Activated T-cell treated with anti-CD3 and anti-CD28 coated beads for 48 hours (primary cell): ENCODE data around the gene CXorf51A.
"Not testable (repeated sequence)": the region's sequence is repeated elsewhere in the genome, so short reads cannot be mapped to it uniquely, and the experiment has no call there.

Source experiments
- DNase-seq: peaks from one replicate; pipeline ENCODE4 v3.0.0-alpha.2; 2020; ENCODE audit warnings: low read depth

Gene CXorf51A

GRCh38 chrX:146814644-146815043 is at the start of gene CXorf51A:
TSS of gene CXorf51A (minus strand) at chrX:146814744. CDS start at chrX:146814723, 21 bp downstream.
- DNase-seq, result not testable (repeated sequence)

- no peak for DNase-seq
These were observed 49.0 kb upstream of the CXorf51A start for GRCh38 chrX:146863566-146863965.

- DNase-seq, result no peak
These were observed 39.7 kb upstream of the CXorf51A start for GRCh38 chrX:146854281-146854680.

GRCh38 chrX:146831994-146832393 is 17.4 kb upstream of the CXorf51A start:
- DNase-seq, result no peak

- DNase-seq, result not testable (repeated sequence)
These were observed 5.1 kb downstream of the CXorf51A start, which contains the start of gene CXorf51B for GRCh38 chrX:146809471-146809870. TSS of gene CXorf51B (plus strand) at chrX:146809771. CDS start at chrX:146809792, 21 bp downstream.
